Bronchial epithelial cell (primary cell): ENCODE results near the gene ACAA2. TPM values are rescaled to one million over a fixed set of nuclear protein-coding genes. Genes with fewer than 3 reads are reported as not detected.

ENCODE experiments used
- DNase-seq: peaks from one replicate; pipeline ENCODE4 v3.0.0-alpha.2; 2010; ENCODE audit warnings: low read depth
- FAIRE-seq: peaks from 2 replicates; lab custom pipeline; 2011; peaks lifted over from hg19 to GRCh38; lab: Jason Lieb, UNC
- H3K27me3 ChIP-seq: 2 replicates; pipeline ENCODE4 v1.5.1; 2011; ENCODE audit warnings: low read length; ENCODE audit not compliant: control insufficient read depth, insufficient read depth
- H3K36me3 ChIP-seq: 2 replicates; pipeline ENCODE4 v1.5.1; 2011; ENCODE audit warnings: low read length; ENCODE audit not compliant: control insufficient read depth, insufficient read depth
- H3K4me3 ChIP-seq: 2 replicates; pipeline ENCODE4 v1.5.1; 2011; ENCODE audit warnings: mild to moderate bottlenecking, low read depth, low read length, control low read depth
- CTCF ChIP-seq: IDR thresholded peaks from 2 replicates; pipeline ENCODE4 v1.5.1; 2011; ENCODE audit warnings: mild to moderate bottlenecking, moderate library complexity, low read length, control low read depth, inconsistent platforms; ENCODE audit not compliant: insufficient read depth, severe bottlenecking
- total RNA-seq: library from RNA; depleted of rRNA; stranded (reverse); fragments of >200 nt; gene quantifications from 2 replicates; pipeline ENCODE4 v1.2.1, GENCODE V29; 2014

The ACAA2 gene
- total RNA-seq, 1 donor from 2014 or later = 10.3 TPM

GRCh38 chr18:49832221-49832647 is 18.9 kb upstream of the ACAA2 start:
- Histone ChIP-seq H3K4me3 (no peak overlapping the region), H3K36me3 (no peaks in the 10 kb centered on the region), H3K27me3 (no peaks in the 10 kb centered on the region)
- FAIRE-seq (no peak), DNase-seq (no peak)
- no peak for TF ChIP-seq CTCF

- Histone ChIP-seq H3K27me3 (no peaks in the 10 kb centered on the region), H3K4me3 (no peak overlapping the region), H3K36me3 (no peaks in the 10 kb centered on the region)
- FAIRE-seq (no peak), DNase-seq (no peak)
- no peak for TF ChIP-seq CTCF
Observed at GRCh38 chr18:49827996-49828395, 14.7 kb upstream of the ACAA2 start.

GRCh38 chr18:49819823-49820671 is 6.7 kb upstream of the ACAA2 start:
- no peaks in the 10 kb centered on the region for H3K27me3 ChIP-seq
- TF ChIP-seq CTCF = no peak
- no peak for FAIRE-seq
- H3K36me3 ChIP-seq = no peaks in the 10 kb centered on the region
- no peak for DNase-seq
- H3K4me3 ChIP-seq = no peak overlapping the region

GRCh38 chr18:49819071-49819662 is 5.8 kb upstream of the ACAA2 start:
- no peak for FAIRE-seq
- Histone ChIP-seq H3K27me3 (no peaks in the 10 kb centered on the region), H3K4me3 (no peak overlapping the region), H3K36me3 (no peaks in the 10 kb centered on the region)
- no peak for TF ChIP-seq CTCF
- DNase-seq = no peak

GRCh38 chr18:49817947-49818346 is 4.6 kb upstream of the ACAA2 start:
- Histone ChIP-seq H3K27me3 (no peaks in the 10 kb centered on the region), H3K36me3 (no peaks in the 10 kb centered on the region), H3K4me3 (no peak overlapping the region)
- FAIRE-seq (no peak), DNase-seq (no peak)
- TF ChIP-seq CTCF = no peak
